GM12878 (cell line): Measurements from ENCODE around the gene SLC12A6. TPM values are rescaled to one million over a fixed set of nuclear protein-coding genes. Genes with fewer than 3 reads are reported as not detected.

Experiments used
- ATF3 ChIP-seq: IDR thresholded peaks from 2 replicates; pipeline ENCODE4 v1.6.1; 2011; ENCODE audit warnings: low read depth, mild to moderate bottlenecking, low read length, moderate library complexity, borderline replicate concordance; ENCODE audit errors: extremely low read depth
- BHLHE40 ChIP-seq, 2 experiments: fragments of 450-650 bp in 1 of 2; IDR thresholded peaks; 2 replicates each; pipeline ENCODE4 v1.6.1; 2011 to 2017; ENCODE audit warnings: low read depth in 2 of 2, borderline replicate concordance in 1 of 2, improper control_type of control experiment in 1 of 2, low read length in 1 of 2, mild to moderate bottlenecking in 1 of 2
- CREB1 ChIP-seq: IDR thresholded peaks from 2 replicates; pipeline ENCODE4 v1.6.1; 2012; ENCODE audit warnings: low read depth, mild to moderate bottlenecking, inconsistent platforms
- FOS ChIP-seq: IDR thresholded peaks from 3 replicates; pipeline ENCODE4 v1.6.1; 2011; ENCODE audit warnings: borderline replicate concordance; ENCODE audit not compliant: insufficient read length; ENCODE audit errors: extremely low read depth
- HCFC1 ChIP-seq: fragments of 150-350 bp; IDR thresholded peaks from 2 replicates; pipeline ENCODE4 v1.6.1; 2014; ENCODE audit warnings: low read length
- IRF5 ChIP-seq: fragments of 450-650 bp; IDR thresholded peaks from 2 replicates; pipeline ENCODE4 v1.6.1; 2017; ENCODE audit warnings: borderline replicate concordance
- JUNB ChIP-seq: IDR thresholded peaks from 2 replicates; pipeline ENCODE4 v1.6.1; 2016; ENCODE audit warnings: antibody characterized with exemption, mild to moderate bottlenecking
- KLF5 ChIP-seq: fragments of 450-650 bp; IDR thresholded peaks from 2 replicates; pipeline ENCODE4 v1.6.1; 2014; ENCODE audit warnings: mild to moderate bottlenecking; ENCODE audit not compliant: partially characterized antibody
- MEF2A ChIP-seq: IDR thresholded peaks from 2 replicates; pipeline ENCODE4 v1.6.1; 2011; ENCODE audit warnings: low read depth, mild to moderate bottlenecking, low read length, moderate library complexity; ENCODE audit not compliant: insufficient read depth
- MXI1 ChIP-seq: fragments of 150-350 bp; IDR thresholded peaks from 2 replicates; pipeline ENCODE4 v1.6.1; 2011; ENCODE audit warnings: low read depth, mild to moderate bottlenecking, inconsistent platforms, low read length, improper control_type of control experiment
- NFXL1 ChIP-seq: fragments of 450-650 bp; IDR thresholded peaks from 2 replicates; pipeline ENCODE4 v1.6.1; 2017; ENCODE audit warnings: antibody characterized with exemption, mild to moderate bottlenecking, borderline replicate concordance
- RAD51 ChIP-seq: fragments of 450-650 bp; IDR thresholded peaks from 2 replicates; pipeline ENCODE4 v1.6.1; 2016; ENCODE audit warnings: moderate library complexity, mild to moderate bottlenecking, inconsistent platforms
- RUNX3 ChIP-seq: IDR thresholded peaks from 2 replicates; pipeline ENCODE4 v1.6.1; 2012; ENCODE audit warnings: low read length, inconsistent platforms
- YBX1 ChIP-seq: fragments of 450-650 bp; IDR thresholded peaks from 2 replicates; pipeline ENCODE4 v1.6.1; 2016; ENCODE audit warnings: antibody characterized with exemption
- ZBED1 ChIP-seq: IDR thresholded peaks from 2 replicates; pipeline ENCODE4 v1.6.1; 2016; ENCODE audit warnings: borderline replicate concordance
- ZBTB11 ChIP-seq: fragments of 450-650 bp; formaldehyde crosslinking; IDR thresholded peaks from 2 replicates; pipeline ENCODE4 v1.5.0; 2022; ENCODE audit warnings: mild to moderate bottlenecking, missing genetic modification characterization
- ZNF687 ChIP-seq: fragments of 450-650 bp; IDR thresholded peaks from 2 replicates; pipeline ENCODE4 v1.6.1; 2017; ENCODE audit warnings: mild to moderate bottlenecking, moderate library complexity
- polyA plus RNA-seq, 11 experiments: library from polyadenylated mRNA; depleted of rRNA in 4 of 11; unstranded in 6 of 11; stranded (reverse) in 5 of 11; fragments of >200 nt; fragmentation: Nextera tagmentation in 4 of 11; fragmentation: Illumina TruSeq in 1 of 11; extraction: Ambion mirVana in 4 of 11; extraction: Trizol in 1 of 11; gene quantifications; 1 replicate in 1 of 11; 2 replicates in 10 of 11; pipeline versions ENCODE4 v1.2.1 to v1.2.3, GENCODE V29; 2011 to 2016; ENCODE audit warnings: inconsistent platforms in 2 of 11, missing spikeins in 2 of 11, low read depth in 1 of 11
- total RNA-seq, 4 experiments: library from RNA; depleted of rRNA in 3 of 4; stranded (reverse); fragments of >200 nt in 3 of 4; fragmentation: Illumina TruSeq in 1 of 4; extraction: Trizol in 1 of 4; gene quantifications; 2 replicates each; pipeline versions ENCODE4 v1.2.1 to v1.2.3, GENCODE V29; 2013 to 2021

The SLC12A6 gene
- total and polyA plus RNA-seq, 10 of the 15 experiments (the other 5 are each of a cell fraction or from before 2014, with no cell fraction given), result 4.7 to 94.4 (median 34.2) TPM

GRCh38 chr15:34318277-34319079 is 19.1 kb downstream of the SLC12A6 start (continued):
- TF ChIP-seq ZBTB11 (CRISPR knock-in tag), result no peak
- no peak for TF ChIP-seq FOS
- TF ChIP-seq RUNX3, result peak; percentile 78
- peak; percentile 25 for TF ChIP-seq MXI1
- no peak for TF ChIP-seq KLF5
- peak; percentile 97 for TF ChIP-seq RAD51
- TF ChIP-seq NFXL1, result no peak
- TF ChIP-seq BHLHE40 (IDR thresholded peaks at IDR 0.05; ENCODE audit: borderline replicate concordance in 1 of 2, low read depth in 2 of 2, low read length in 1 of 2), result peak; percentile 86 to 94
- 0 out of 2 replicates have a peak, but pooled peaks have one; percentile 19 for TF ChIP-seq ZNF687
- TF ChIP-seq CREB1, result no peak
- 0 out of 2 replicates have a peak, but pooled peaks have one; percentile 27 for TF ChIP-seq MEF2A
- TF ChIP-seq ZBED1, result 0 out of 2 replicates have a peak, but pooled peaks have one; percentile 38
- no peak for TF ChIP-seq JUNB
- TF ChIP-seq ATF3, result peak; percentile 74; the same call in 1 of the 2 replicates
- TF ChIP-seq YBX1, result no peak
- no peak for TF ChIP-seq HCFC1
- TF ChIP-seq IRF5, result no peak
